GM18907 (cell line): ENCODE results near the gene U2AF1L4.

Experiments
- ATAC-seq: cut with Tn5 transposase; IDR thresholded peaks from one replicate; pipeline ENCODE4 v1.9.1; 2021; ENCODE audit warnings: mild to moderate bottlenecking, moderate library complexity; ENCODE audit not compliant: unreplicated experiment

The U2AF1L4 gene, protein sequence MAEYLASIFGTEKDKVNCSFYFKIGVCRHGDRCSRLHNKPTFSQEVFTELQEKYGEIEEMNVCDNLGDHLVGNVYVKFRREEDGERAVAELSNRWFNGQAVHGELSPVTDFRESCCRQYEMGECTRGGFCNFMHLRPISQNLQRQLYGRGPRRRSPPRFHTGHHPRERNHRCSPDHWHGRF

DNA sequence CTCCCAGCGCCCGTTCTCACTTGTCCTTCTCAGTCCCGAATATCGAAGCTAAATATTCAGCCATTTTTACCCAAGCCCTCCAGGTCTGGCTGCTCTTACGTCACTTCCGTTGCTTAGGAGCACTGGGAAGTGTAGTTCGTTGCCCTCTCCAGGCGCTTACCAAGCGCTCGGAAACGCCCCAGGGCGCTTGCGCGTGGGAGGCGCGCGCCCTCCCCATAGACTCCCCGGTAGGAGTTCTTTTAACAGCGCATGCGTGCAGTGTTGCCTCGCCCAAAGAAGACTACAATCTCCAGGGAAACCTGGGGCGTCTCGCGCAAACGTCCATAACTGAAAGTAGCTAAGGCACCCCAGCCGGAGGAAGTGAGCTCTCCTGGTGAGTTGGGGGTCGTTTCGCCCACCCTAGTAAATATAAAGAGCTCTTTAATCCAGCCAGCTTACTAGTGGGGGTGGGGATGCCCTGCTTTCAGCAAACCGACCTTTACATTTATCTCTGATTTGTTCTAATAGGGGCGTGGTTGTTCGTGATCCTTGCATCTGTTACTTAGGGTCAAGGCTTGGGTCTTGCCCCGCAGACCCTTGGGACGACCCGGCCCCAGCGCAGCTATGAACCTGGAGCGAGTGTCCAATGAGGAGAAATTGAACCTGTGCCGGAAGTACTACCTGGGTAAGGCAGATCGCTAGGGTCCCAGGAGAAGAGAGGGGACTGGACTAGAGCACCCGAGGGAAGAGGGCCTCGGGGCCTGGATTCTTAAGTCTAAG is at the start of gene U2AF1L4, which contains the start of gene PSENEN:
TSS of gene U2AF1L4 (minus strand) at position 91 of the 759 bp plus-strand sequence. CDS start at position 64, 27 bp downstream.
TSS of gene PSENEN (plus strand) at position 324 of the 759 bp plus-strand sequence. CDS start at position 604, 280 bp downstream.
- ATAC-seq, result peak; percentile 41

DNA sequence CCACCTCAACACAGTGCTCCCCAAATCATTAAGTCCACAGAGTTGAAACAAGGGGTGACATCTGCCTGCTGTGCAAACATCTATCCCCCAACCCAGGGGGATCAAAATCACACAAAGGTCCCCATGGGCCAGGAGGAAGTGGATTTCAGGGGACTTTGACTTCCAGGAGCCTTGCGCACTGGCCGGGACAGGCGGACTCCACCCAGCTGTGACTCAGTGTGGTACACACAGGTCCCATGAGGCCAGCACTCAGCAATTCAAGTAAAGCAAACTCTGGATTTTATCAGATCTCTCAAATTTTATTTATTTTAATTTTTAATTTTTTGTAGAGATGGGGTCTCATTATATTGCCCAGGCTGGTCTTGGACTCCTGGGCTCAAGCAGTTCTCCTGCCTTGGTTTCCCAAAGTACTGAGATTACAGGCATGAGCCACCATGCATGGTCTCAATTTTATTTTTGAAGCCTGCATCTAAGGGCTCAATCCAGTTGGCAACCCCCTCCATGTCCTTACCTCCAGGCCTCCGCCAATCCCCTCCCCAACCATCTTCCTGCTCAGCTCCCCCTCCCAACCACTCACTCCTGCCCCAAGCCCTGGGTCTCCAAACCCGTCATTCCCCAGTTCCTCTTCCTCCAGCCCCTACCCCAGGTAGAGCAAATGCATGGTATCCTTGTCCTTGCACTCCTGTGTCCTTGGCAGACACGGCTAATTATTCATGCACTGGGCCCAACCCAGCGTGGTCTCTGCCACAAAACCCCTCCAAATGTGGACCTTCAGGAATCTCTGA is 48.4 kb upstream of the U2AF1L4 start:
- no peak for ATAC-seq

DNA sequence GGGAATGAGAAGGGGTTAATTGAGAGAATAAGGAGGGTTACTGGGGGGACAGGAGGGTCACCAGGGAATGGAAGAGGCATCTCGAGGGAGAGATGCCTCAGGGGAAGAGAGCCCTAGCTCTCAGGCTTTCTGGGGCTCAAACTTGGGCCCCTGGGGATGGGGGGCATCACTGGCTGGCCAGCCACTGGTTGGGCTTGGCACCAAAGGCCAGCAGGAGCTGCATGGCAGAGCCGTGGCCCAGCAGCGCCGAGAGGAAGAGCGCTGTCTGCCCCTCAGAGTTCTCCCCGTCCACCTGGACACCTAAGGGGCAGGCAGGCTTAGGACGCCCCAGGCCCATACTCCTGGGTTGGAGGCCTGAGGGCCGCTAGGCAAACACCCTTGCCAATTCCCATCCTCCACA is 47.7 kb upstream of the U2AF1L4 start:
- no peak for ATAC-seq

DNA sequence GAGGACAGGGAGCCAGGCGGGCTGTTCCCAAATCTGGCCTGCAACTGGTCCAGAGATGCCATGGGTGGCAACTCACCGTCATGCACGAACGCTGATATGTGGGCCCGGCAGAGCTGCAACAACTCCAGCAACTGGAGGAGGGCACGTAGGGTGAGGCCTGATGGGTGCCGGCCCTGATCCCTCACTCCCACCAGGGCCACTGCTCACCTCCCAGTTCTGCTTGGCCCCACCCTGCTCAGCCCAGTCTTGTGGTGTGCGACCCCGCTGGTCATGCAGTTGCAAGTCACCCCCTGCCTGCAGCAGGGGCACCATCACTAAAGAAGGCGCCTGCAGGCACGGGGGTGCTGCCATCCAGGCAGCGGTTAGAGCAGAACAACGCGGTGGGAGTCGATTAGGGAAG is 47.1 kb upstream of the U2AF1L4 start:
- no peak for ATAC-seq

DNA sequence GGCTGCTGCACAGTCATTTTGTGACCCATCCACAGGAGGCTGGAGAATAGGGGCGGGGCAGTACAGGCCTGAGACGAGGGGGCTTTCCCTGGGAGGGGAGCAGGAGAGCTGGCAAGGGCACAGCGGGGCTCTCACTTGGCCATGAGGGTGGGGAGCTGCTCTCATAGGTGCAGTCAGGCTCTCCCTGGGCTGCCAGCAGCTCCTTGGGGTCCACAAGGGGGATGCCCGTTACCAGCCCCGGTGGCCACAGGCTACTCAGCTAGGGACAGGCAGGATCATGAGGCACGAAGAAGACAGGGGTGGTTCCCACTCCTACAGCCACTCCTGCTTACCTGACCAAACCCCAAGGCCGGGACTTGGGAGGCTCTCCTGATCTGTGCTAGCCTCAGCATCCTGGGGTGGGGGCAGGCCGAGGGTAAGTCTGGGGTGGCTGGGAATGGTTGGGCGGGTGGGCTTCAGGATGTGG is 46.6 kb upstream of the U2AF1L4 start:
- ATAC-seq, result no peak

DNA sequence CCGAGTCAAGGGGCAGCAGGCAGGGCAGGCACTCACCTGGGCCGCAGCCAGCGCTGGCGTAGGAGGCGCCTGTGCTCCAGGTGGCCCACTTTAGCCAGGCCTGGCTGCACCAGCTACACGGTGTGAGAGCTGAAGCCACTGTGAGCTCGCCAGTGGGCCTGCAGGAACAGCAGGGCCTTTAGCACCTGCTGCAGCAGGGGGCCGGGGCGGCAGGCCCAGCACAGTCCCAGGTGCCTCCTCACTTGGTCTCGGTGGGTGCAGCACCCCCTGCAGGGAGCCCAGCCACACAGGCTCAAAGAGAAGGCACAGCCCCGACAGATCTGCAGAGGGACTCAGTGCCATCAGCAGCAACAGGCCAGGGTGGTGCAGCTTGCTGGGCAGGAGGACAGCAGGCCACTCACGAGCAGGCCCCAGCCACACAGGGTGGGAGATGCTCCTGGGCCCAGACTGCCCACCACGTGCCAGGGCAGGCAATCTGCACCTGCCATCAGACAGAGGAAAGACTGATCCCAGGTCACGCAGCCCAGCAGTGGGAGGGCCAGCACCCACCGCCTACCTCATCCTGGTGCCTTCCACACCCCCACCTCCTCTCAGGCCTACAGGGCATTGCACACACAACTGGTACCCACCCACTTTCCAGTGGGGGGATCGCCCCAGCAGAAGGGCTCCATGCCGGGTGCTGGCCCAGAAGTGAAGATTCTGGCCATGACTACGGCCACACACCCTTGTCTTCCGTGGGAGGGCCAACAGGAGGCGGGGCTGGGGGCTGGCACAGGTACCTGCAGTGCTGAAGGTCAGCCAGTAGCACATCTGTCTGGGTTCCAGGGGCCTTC is 46.0 kb upstream of the U2AF1L4 start:
- ATAC-seq, result no peak

DNA sequence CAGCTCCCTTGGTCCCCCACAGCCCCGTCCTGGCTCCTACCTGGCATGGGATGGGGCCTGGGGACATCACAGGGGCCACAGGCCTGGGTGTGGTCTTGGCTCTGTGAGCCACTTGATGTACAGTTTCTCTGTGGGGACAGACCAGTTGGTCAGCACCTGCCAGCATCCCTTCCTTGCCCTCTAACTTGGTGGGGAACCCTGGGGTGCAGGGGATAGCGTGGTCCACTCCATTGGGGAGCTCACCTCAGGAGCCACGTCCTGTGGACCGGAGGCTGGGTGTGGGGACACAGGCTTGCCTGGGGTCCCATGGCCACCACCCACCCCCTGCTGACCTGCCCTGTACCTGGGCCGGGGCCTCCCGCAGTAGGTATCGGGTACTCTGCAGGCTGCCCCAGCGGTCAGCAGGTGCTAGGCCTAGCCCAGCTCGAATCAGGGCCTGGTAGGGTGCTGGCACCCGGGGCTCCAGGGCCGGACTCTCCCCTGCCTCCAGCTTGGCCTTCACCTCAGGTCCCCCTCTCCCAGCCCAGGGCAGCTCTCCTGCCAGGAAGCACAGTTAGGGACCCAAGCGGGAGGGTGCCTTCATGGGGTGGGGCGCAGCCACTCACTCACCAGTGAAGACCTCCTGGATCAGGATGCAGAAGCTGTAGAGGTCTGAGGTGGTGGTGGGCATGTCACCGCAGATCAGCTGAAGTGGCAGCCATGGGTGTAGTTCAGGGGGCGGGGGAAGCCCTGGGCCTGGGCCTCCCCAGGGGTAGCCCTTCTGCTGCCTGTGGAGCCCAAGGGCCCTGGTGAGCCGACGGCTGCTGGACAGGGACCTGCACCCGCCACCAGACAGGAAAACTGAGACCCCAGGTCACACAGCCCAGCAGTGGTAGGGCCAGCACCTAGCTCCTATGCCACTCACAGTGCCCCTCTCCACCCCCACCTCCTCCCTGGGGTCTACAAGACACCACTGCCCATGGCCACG is 45.0 kb upstream of the U2AF1L4 start:
- no peak for ATAC-seq

DNA sequence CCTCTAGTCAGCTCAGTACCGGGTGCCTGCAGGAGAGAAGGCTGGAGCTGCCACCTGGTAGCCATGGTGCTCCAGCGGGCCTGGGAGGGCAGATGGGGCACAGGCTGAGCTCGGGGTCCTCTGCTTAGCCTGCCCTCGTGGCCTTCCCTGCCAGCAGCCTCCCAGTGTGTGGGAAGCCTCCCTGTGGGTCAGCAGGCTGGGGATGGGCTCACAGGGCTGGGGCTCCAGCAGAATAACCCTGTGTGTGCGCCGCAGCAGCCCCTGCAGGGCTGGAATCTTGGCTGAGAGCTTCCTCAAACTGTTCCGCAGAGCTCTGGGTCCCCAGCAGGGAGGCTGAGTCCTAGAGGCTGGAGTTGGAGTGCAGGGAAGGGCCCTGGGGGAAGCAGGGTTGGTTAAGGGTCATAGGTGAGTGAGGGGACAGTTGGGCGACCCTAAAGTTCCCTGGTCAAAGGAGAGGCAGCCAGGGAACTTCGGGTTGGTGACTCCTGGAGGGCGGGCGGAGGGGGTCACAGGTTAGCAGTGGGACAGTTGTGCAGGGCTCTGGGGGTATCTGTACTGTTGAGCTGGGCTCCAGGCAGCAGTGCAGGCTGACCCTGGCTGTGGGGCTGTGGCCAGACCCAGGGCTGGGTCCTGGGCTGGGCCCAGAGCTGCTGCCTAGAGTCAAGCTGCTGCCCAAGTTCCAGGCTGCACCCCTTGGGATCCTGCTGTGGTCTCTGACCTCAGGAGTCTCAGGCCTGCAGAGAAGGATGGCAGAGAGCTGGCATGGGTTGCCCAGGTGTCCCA is 44.2 kb upstream of the U2AF1L4 start:
- no peak for ATAC-seq

DNA sequence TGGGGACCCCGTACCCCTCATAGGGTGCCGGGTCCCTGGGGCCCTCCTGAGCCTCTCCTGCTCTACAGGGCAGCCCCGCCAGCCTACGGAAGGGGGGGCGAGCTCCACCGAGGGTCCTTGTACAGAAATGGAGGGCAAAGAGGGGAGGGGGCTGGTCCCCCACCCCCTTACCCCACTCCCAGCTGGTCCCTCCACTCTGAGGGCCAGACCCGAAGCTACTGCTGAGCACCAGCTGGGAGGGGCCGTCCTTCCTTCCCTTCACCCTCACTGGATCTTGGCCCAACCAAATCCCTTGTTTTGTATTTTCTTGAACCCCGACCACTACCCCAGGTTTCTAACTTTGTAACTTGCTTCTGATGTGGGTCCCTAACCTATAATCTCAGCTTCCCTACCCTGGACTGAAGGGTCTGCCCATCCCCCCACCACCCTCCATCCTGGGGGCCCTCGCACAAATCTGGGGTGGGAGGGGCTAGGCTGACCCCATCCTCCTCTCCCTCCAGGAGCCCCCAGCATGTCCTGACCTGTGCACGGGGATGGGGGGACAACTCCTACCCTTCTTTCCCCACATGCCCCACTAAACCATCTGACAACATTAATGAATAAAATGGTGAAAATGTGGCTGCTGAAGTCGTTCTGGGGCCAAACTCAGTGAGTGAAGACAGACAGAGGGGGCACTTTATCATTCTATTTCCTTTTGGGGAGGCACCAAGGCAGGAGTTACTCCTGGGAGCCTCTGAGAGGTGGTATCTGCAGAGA is 43.2 kb upstream of the U2AF1L4 start:
- ATAC-seq, result no peak

DNA sequence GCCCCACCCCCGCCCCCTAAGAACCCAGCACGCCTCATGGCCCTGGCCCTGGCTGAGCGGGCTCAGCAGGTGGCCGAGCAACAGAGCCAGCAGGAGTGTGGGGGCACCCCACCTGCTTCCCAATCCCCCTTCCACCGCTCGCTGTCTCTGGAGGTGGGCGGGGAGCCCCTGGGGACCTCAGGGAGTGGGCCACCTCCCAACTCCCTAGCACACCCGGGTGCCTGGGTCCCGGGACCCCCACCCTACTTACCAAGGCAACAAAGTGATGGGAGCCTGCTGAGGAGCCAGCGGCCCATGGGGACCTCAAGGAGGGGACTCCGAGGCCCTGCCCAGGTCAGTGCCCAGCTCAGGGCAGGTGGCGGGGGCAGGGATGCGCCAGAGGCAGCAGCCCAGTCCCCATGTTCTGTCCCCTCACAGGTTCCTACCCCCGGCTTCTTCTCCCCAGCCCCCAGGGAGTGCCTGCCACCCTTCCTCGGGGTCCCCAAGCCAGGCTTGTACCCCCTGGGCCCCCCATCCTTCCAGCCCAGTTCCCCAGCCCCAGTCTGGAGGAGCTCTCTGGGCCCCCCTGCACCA is 42.1 kb upstream of the U2AF1L4 start:
- no peak for ATAC-seq

DNA sequence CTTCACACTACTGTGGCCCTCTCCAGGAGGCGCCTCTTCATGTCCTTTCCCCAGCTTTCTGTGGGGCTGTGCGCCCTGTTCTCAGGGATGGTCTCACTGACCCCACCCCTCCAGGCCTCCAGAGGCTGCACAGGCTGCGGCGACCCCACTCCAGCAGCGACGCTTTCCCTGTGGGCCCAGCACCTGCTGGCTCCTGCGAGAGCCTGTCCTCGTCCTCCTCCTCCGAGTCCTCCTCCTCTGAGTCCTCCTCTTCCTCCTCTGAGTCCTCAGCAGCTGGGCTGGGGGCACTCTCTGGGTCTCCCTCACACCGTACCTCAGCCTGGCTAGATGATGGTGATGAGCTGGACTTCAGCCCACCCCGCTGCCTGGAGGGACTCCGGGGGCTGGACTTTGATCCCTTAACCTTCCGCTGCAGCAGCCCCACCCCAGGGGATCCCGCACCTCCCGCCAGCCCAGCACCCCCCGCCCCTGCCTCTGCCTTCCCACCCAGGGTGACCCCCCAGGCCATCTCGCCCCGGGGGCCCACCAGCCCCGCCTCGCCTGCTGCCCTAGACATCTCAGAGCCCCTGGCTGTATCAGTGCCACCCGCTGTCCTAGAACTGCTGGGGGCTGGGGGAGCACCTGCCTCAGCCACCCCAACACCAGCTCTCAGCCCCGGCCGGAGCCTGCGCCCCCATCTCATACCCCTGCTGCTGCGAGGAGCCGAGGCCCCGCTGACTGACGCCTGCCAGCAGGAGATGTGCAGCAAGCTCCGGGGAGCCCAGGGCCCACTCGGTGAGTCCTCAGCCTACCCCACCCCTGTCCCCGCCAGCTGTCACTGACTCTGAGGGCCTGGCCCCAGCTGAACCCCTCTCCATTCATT is 41.3 kb upstream of the U2AF1L4 start:
- ATAC-seq, result no peak

DNA sequence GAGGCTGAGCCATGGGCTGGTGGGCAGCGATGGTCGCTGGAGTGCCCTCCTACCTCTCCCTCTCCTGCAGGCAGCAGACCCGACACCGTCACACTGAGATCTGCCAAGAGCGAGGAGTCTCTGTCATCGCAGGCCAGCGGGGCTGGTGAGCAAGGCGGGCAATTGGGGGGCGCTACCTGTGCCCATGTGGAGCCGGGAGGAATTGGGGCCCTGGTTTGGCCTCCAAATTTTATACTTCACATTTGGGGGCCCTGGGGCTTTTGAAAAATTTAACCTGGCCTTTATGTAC is 40.1 kb upstream of the U2AF1L4 start:
- no peak for ATAC-seq

DNA sequence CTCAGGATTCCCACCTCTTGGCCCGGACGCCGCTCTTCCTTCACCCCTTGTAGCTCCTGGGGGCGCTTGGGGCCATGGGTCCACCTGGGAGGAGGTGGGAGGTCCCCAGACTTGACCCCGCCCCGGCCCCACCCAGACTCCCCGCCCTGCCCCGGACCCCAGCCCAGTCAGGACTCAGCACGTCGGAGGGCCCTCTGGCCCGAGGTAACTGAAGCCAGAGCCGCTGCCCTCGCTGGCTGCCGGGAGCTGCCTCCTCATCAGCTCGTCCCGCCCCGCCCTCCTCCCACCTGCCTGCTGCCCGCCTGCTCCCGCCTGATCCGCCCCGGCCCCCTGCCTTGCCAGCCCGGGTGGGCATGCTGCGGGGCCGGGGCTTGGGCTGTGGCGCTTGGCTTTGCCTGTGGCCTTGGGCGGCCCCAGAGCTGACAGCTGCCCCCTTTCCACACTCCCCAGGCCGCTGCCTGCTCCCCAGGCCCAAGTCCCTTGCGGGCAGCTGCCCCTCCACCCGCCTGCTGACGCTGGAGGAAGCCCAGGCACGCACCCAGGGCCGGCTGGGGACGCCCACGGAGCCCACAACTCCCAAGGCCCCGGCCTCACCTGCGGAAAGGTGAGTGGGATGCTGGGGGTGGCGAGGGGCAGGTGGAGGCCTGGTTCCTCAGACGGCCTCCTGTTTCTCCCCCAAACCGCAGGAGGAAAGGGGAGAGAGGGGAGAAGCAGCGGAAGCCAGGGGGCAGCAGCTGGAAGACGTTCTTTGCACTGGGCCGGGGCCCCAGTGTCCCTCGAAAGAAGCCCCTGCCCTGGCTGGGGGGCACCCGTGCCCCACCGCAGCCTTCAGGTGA is 39.5 kb upstream of the U2AF1L4 start:
- ATAC-seq, result no peak

DNA sequence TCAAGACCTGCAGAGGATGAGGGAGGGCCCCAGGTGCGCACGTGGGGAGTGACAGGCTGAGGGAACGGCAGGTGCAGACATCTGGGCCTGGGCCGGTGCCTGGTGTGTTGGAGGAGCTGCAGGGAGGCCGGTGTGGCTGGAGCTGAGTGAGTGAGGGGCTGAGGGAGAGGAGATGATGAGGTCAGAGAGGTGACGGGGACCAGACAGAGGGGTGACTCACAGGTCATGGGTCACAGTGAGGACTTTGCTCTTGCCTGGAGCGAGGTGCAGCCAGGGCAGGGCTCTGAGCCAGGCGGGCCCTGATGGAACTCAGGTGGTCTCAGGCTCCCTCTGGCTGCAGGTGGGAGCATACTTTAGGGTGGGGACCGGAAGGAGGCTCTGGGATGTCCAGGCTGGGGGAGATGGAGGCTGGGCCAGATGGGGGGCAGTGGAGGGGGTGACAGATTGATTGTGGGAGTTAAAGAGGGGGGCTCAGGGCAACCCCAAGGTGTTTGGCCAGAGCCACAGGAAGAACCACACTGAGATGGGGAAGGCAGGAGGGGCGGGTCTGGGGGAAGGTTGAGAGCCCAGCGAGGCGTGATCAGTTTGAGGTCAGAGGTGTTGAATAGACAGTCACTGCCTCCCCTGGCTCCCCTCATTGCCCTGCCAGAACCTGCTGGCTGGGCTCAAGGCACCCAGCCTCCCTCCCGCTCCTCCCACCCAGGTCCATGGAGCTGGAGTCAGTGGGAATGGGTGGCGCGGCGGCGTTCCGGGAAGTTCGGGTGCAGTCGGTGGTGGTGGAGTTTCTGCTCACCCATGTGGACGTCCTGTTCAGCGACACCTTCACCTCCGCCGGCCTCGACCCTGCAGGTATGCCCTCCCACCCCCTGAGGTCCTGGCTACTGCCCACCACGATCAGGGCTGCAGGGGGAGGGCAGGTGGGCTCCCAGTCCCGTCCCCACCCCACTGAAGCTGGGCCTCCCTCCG is 38.5 kb upstream of the U2AF1L4 start:
- ATAC-seq, result no peak

DNA sequence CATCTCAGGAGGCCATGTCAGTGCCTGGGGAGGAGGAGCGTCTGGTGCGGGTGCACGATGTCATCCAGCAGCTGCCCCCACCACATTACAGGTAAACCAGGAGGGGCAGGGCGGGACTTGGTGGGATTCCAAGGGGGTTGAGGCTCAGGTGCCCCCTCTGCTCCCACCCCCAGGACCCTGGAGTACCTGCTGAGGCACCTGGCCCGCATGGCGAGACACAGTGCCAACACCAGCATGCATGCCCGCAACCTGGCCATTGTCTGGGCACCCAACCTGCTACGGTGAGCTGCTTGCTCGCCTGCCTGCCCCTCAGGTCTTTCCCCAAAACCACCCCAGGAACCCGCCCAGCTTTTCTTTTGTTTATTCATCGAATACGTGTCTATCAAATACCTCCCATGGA is 37.4 kb upstream of the U2AF1L4 start:
- no peak for ATAC-seq
